B cell (primary cell): ENCODE results near the gene BET1.

Experiments
- EZH2 ChIP-seq: IDR thresholded peaks from 2 replicates; pipeline ENCODE4 v1.6.1; 2012; ENCODE audit warnings: borderline replicate concordance, low read depth, mild to moderate bottlenecking, moderate library complexity, low read length; ENCODE audit not compliant: insufficient read depth, poor library complexity, severe bottlenecking
- TF ChIP-seq, protein P1 (sequence below): fragments of 200-600 bp; IDR thresholded peaks from one replicate; pipeline ENCODE4 v1.8.0; 2022; ENCODE audit warnings: antibody characterized with exemption, mild to moderate bottlenecking

DNA sequence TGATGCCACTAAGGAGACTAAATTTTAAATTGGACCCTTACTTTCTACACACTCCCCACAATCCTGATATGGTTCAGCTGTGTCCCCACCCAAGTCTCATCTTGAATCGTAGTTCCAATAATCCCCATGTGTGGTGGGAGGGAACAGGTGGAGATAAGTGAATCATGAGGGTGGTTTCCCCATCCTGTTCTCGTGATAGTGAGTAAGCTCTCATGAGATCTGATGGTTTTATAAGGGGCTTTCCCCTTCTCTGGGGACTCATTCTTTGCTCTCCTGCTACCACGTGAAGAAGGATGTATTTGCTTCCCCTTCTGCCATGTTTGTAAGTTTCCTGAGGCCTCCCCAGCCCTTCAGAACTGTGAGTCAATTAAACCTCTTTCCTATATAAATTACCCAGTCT, 18.4 kb upstream of the BET1 start:
- TF ChIP-seq, protein P1, sequence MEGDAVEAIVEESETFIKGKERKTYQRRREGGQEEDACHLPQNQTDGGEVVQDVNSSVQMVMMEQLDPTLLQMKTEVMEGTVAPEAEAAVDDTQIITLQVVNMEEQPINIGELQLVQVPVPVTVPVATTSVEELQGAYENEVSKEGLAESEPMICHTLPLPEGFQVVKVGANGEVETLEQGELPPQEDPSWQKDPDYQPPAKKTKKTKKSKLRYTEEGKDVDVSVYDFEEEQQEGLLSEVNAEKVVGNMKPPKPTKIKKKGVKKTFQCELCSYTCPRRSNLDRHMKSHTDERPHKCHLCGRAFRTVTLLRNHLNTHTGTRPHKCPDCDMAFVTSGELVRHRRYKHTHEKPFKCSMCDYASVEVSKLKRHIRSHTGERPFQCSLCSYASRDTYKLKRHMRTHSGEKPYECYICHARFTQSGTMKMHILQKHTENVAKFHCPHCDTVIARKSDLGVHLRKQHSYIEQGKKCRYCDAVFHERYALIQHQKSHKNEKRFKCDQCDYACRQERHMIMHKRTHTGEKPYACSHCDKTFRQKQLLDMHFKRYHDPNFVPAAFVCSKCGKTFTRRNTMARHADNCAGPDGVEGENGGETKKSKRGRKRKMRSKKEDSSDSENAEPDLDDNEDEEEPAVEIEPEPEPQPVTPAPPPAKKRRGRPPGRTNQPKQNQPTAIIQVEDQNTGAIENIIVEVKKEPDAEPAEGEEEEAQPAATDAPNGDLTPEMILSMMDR = no peak
- no peak for TF ChIP-seq EZH2
